ENCODE data around the gene SPINT3. TPM values are rescaled to one million over a fixed set of nuclear protein-coding genes. Genes with fewer than 3 reads are reported as not detected.

The SPINT3 gene
- total RNA-seq, 1 donor from 2014 or later: not detected

DNA sequence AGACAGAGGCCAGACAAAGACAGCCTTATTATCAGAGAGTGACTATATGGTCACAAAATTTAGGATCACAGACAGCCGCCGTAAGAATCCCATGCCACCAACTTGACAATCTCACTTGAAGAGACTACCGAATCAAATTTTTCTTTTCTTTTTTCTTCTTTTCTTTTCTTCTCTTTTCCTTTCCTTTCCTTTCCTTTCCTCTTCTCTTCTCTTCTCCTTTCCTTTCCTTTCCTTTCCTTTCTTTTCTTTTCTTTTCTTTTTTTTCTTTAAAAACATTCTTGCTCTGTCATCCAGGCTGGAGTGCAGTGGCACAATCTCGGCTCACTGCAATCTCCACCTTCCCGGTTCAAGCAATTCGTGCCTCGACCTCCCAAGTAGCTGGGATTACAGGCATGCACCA, 33.0 kb upstream of the SPINT3 start:
- DNase-seq (ENCODE audit: low read depth) (no peak), FAIRE-seq (no peak)
- H3K27me3 Mint-ChIP-seq (ENCODE audit: low read depth, unreplicated experiment): peaks cover 17% of the 10 kb centered on the region
- Histone ChIP-seq H3K4me1 (ENCODE audit: insufficient read depth, low read length) (no peaks in the 10 kb centered on the region), H3K4me3 (ENCODE audit: insufficient read depth, low read depth, low read length) (no peak overlapping the region), H3K27me3 (ENCODE audit: insufficient read depth, low read length) (peaks cover 5% of the 10 kb centered on the region), H3K4me2 (ENCODE audit: low read length) (no peak overlapping the region), H3K36me3 (ENCODE audit: insufficient read depth, low read length) (no peaks in the 10 kb centered on the region), H3K79me2 (ENCODE audit: insufficient read depth, low read length) (no peaks in the 10 kb centered on the region), H3K9ac (ENCODE audit: low read length) (no peak overlapping the region), H4K20me1 (ENCODE audit: insufficient read depth, low read length) (no peaks in the 10 kb centered on the region), H2AFZ (ENCODE audit: low read depth, low read length) (no peak overlapping the region), H3K9me3 (ENCODE audit: insufficient read depth, low read depth, low read length) (no peaks in the 10 kb centered on the region), H3K27ac (ENCODE audit: low read depth, low read length) (no peak overlapping the region)
- H3K36me3 Mint-ChIP-seq (ENCODE audit: low read depth, unreplicated experiment): no peaks in the 10 kb centered on the region
- peaks cover 3% of the 10 kb centered on the region for H3K9me3 Mint-ChIP-seq (ENCODE audit: unreplicated experiment)
- H3K4me3 Mint-ChIP-seq (ENCODE audit: unreplicated experiment): no peak overlapping the region
- TF ChIP-seq CTCF (IDR thresholded peaks at IDR 0.05; ENCODE audit: insufficient read depth, low read depth, low read length): no peak
- TF ChIP-seq EZH2 (IDR thresholded peaks at IDR 0.05; ENCODE audit: insufficient read depth, low read length): no peak
- H3K27ac Mint-ChIP-seq (ENCODE audit: unreplicated experiment): no peak overlapping the region
- H3K4me1 Mint-ChIP-seq (ENCODE audit: low read depth, unreplicated experiment): no peaks in the 10 kb centered on the region

GRCh38 chr20:45547206-45547770, 31.9 kb upstream of the SPINT3 start, which contains the start of gene EPPIN:
TSS of gene EPPIN (minus strand) at chr20:45547401. CDS start at chr20:45547357, 44 bp downstream.
- H3K36me3 ChIP-seq (ENCODE audit: insufficient read depth, low read length): no peaks in the 10 kb centered on the region
- Mint-ChIP-seq H3K4me1 (ENCODE audit: low read depth, unreplicated experiment) (no peaks in the 10 kb centered on the region), H3K27me3 (ENCODE audit: low read depth, unreplicated experiment) (peaks cover 17% of the 10 kb centered on the region), H3K4me3 (ENCODE audit: unreplicated experiment) (no peak within 1 kb of the TSS), H3K27ac (ENCODE audit: unreplicated experiment) (no peak within 1 kb of the TSS), H3K9me3 (ENCODE audit: unreplicated experiment) (peaks cover 3% of the 10 kb centered on the region), H3K36me3 (ENCODE audit: low read depth, unreplicated experiment) (no peaks in the 10 kb centered on the region)
- TF ChIP-seq CTCF (IDR thresholded peaks at IDR 0.05; ENCODE audit: insufficient read depth, low read depth, low read length): no peak
- TF ChIP-seq EZH2 (IDR thresholded peaks at IDR 0.05; ENCODE audit: insufficient read depth, low read length): no peak
- H3K4me2 ChIP-seq (ENCODE audit: low read length): no peak within 1 kb of the TSS
- H3K27ac ChIP-seq (ENCODE audit: low read depth, low read length): no peak within 1 kb of the TSS
- no peaks in the 10 kb centered on the region for H3K4me1 ChIP-seq (ENCODE audit: insufficient read depth, low read length)
- no peak within 1 kb of the TSS for H3K9ac ChIP-seq (ENCODE audit: low read length)
- H3K79me2 ChIP-seq (ENCODE audit: insufficient read depth, low read length): no peaks in the 10 kb centered on the region
- no peak within 1 kb of the TSS for H2AFZ ChIP-seq (ENCODE audit: low read depth, low read length)
- no peak for DNase-seq (ENCODE audit: low read depth)
- no peak within 1 kb of the TSS for H3K4me3 ChIP-seq (ENCODE audit: insufficient read depth, low read depth, low read length)
- FAIRE-seq: no peak
- peaks cover 8% of the 10 kb centered on the region for H3K27me3 ChIP-seq (ENCODE audit: insufficient read depth, low read length)
- no peaks in the 10 kb centered on the region for H3K9me3 ChIP-seq (ENCODE audit: insufficient read depth, low read depth, low read length)
- no peaks in the 10 kb centered on the region for H4K20me1 ChIP-seq (ENCODE audit: insufficient read depth, low read length)

- peaks cover 9% of the 10 kb centered on the region for H3K27me3 ChIP-seq (ENCODE audit: insufficient read depth, low read length)
- H3K9me3 Mint-ChIP-seq (ENCODE audit: unreplicated experiment): peaks cover 5% of the 10 kb centered on the region
- H3K27me3 Mint-ChIP-seq (ENCODE audit: low read depth, unreplicated experiment): peaks cover 17% of the 10 kb centered on the region
- no peaks in the 10 kb centered on the region for H4K20me1 ChIP-seq (ENCODE audit: insufficient read depth, low read length)
- H3K4me1 Mint-ChIP-seq (ENCODE audit: low read depth, unreplicated experiment): no peaks in the 10 kb centered on the region
- no peak overlapping the region for H3K9ac ChIP-seq (ENCODE audit: low read length)
- H3K36me3 ChIP-seq (ENCODE audit: insufficient read depth, low read length): no peaks in the 10 kb centered on the region
- no peak overlapping the region for H3K27ac Mint-ChIP-seq (ENCODE audit: unreplicated experiment)
- H3K9me3 ChIP-seq (ENCODE audit: insufficient read depth, low read depth, low read length): no peaks in the 10 kb centered on the region
- H3K4me3 Mint-ChIP-seq (ENCODE audit: unreplicated experiment): no peak overlapping the region
- no peak overlapping the region for H3K4me2 ChIP-seq (ENCODE audit: low read length)
- H3K36me3 Mint-ChIP-seq (ENCODE audit: low read depth, unreplicated experiment): no peaks in the 10 kb centered on the region
- no peak overlapping the region for H3K4me3 ChIP-seq (ENCODE audit: insufficient read depth, low read depth, low read length)
- no peak for TF ChIP-seq EZH2 (IDR thresholded peaks at IDR 0.05; ENCODE audit: insufficient read depth, low read length)
- TF ChIP-seq CTCF (IDR thresholded peaks at IDR 0.05; ENCODE audit: insufficient read depth, low read depth, low read length): peak; percentile 43
- H3K79me2 ChIP-seq (ENCODE audit: insufficient read depth, low read length): no peaks in the 10 kb centered on the region
- no peaks in the 10 kb centered on the region for H3K4me1 ChIP-seq (ENCODE audit: insufficient read depth, low read length)
- DNase-seq (ENCODE audit: low read depth): peak; percentile 2
- FAIRE-seq: no peak
- no peak overlapping the region for H3K27ac ChIP-seq (ENCODE audit: low read depth, low read length)
- no peak overlapping the region for H2AFZ ChIP-seq (ENCODE audit: low read depth, low read length)
These were observed 30.5 kb upstream of the SPINT3 start for GRCh38 chr20:45545754-45546453.
